HG02763 (cell line): ENCODE results near the gene ANKRD36B.
"Not testable (repeated sequence)": the region's sequence is repeated elsewhere in the genome, so short reads cannot be mapped to it uniquely, and the experiment has no call there.

Source experiments
- ATAC-seq: cut with Tn5 transposase; IDR thresholded peaks from one replicate; pipeline ENCODE4 v1.9.1; 2021; ENCODE audit warnings: mild to moderate bottlenecking, moderate library complexity; ENCODE audit not compliant: unreplicated experiment

Gene ANKRD36B

DNA sequence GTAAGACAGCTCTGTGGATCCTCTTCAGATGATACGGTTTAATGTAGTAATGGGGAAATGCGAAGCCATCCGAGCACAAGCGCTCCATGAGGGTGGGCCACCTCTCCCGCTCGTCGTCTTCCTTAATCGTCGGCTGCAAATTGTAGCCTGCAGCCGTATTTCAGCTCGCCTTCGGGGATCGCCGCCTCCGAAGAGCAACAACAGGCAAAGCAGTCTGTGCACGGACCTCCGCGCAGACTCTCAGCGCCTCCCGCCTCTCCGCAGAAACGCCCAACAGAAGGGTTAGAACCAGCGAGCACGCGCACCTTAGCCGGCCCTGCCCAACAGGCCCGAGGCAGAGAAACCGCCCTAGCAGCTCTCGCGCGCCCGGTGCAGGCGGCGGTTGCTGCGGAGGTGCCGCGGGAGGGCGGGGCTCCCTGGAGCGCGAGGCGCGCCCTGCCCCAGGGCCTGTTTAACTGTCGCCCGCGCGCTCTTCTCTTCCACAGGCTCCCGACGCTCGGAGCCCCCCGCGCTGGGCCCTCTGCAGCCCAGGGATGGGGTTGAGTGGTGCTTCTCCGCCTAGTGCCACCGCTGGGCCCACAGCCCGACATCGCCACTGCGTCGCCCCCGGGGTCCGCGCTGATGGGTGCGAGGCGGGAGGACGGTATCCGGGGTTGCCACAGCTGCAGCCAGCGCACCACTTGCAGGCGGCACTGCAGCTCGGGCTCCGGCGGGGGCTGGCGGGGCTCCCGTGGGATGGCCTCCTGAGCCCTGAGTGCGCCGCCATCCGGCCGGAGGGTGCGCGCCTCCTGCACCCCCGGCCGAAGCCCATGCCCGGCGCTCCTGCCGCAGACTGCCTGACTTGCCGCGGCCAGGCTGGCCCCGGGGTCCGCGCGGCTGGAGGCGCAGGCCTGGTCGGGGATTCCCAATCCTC is at the start of gene ANKRD36B:
Gene ANKRD36B, minus strand, starts transcription at position 280 of the 913 bp plus-strand sequence. Its CDS starts 192 bp downstream, at position 88.
- peak; percentile 57 for ATAC-seq

GRCh38 chr2:97626049-97626430 is 36.4 kb upstream of the ANKRD36B start:
- not testable (repeated sequence) for ATAC-seq

DNA sequence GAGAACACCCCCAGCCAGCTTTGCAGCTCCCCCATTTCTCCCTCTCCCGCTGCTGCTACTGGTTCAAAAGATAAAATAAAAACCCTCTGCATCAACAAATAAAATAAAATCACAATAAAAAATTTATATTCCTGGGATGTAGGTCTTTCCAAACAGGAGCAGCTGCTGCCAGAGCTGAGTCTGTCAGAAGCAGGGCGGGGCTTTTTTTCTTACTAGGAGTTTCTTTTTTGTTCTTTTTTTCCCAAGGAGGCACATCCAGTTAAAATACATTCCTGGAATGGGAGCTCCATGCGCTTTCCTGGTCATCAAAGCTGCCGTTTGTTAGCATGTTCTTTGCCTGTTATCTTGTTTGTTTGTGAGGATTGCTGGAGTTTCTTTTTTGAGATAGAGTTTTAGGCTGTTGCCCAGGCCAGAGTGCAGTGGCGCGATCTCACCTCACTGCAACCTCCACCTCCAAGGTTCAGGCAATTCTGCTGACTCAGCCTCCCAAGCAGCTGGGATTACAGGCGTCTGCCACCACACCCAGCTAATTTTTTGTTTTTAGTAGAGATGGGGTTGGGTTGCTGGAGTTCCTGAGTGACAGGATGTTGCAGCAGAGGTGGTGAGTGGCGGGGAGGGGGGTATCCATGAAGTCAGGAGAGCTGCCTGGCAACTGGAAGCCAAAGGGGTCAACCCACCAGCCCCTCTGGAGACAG is 35.8 kb upstream of the ANKRD36B start:
- ATAC-seq = not testable (repeated sequence)

DNA sequence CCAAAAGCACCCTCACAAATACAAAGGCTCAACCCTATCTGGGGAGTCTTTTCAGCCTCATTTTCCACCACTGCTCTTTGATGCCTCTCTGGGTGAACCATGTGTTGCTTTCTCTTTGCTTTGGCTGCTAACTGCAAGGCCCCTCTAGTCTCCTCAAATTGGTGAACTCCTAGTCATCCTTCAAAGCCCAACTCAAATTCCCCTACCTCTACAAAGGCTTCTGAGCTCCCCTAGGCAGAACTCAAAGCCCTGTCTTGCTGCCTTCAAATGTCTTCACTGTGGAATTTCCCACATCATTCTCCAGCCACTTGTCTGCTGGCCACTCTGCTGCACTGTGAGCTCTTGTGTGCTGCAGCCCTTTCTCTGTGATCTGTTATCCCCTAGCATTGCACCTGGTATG is 33.3 kb upstream of the ANKRD36B start:
- not testable (repeated sequence) for ATAC-seq

DNA sequence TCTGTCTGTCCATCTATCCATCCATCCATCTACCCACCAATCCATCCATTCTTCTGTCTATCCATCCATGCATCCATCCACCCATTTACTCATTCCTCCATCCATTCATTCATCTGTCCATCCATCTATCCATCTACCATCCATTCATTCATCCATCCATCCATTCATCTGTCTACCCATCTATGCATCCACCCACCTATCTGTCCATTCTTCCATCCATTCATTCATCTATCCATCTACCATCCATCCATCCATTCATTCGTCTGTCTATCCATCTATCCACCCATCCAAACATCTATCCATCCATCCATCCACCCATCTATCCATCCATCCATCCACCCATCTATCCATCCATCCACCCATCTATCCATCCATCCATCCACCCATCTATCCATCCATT is 30.8 kb upstream of the ANKRD36B start:
- not testable (repeated sequence) for ATAC-seq

DNA sequence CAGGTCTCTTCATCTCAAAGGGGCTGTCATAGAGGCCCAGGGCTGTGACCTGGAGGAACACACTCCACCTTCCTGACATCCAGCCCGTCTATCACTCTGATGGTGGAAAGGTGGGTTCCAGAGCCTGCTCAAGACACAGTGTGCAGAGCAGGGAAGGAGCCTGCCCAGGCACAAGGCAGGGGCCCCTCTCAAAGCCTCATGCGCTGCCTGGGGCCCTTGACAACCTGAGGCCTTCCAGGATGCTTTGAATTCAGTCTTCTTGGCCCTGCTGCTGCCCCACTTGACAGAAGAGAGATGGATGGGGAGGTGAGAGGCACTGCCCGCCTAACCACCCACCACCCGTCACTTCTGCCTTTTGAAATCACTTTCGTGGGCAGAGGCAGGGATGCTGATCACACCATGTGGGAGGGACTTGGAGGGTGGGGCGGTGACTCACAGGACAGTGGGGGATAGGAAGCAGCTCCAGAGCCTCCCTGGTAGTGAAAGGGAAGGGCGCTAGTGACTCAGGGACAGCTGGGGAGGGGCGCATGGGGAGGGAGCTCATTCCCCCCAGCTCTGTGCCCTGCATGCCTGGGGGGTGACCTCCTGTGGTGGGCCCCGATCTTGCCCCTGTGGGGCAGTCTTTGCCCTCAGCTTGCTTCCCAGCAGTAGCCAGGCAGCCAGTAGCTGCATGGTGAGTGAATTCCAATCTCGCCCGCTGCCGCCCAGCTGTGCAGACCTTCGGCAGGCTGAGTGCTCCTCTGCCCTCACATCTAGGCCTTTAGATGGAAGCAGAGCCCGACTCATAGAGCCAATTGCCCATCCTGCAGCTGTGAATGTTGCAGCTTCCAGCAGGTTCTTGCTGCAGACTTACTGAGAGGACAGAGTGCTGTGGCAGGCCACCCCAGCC is 29.5 kb upstream of the ANKRD36B start:
- ATAC-seq = not testable (repeated sequence)

DNA sequence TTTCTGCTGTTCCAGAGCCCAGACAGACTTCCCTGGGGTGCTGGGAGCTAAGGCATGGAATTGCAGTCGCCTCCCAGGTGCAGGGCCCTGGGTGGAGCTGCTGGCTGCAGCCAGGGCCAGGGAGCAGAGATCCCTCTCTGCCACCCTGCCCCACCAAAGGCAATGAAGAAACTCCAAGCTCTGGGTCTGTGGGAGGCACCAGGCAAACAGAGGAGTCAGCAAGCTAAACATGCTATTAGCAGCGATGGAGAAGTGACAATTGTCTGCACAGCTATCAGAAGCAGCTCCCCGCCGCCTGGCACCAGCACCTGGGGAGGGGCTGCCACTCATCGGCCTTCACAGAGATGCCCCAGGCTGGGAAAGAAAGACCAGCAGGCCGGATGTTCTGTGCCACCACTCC is 28.2 kb upstream of the ANKRD36B start:
- ATAC-seq = no peak

DNA sequence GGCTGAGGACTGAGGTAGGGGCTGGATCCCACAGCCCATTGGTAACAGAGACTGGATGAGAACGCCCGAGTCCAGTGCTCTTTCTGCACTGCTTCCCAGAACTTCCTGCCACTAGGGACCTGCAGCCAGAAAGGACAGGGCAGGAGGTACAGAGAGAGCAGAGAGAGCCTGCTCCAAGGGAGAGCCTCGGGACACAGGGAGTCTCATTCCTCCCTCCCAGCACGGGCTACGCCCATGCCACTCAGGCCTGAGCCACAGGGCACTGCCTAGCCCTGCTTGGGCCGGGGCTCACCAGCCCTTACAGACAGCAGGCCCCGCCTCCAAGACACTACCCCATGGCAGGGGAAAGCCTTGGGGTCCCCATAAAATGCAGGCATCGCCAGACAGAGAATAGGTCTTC is 26.1 kb upstream of the ANKRD36B start:
- ATAC-seq = not testable (repeated sequence)

- not testable (repeated sequence) for ATAC-seq
Observed at GRCh38 chr2:97611895-97612294, 22.2 kb upstream of the ANKRD36B start.

DNA sequence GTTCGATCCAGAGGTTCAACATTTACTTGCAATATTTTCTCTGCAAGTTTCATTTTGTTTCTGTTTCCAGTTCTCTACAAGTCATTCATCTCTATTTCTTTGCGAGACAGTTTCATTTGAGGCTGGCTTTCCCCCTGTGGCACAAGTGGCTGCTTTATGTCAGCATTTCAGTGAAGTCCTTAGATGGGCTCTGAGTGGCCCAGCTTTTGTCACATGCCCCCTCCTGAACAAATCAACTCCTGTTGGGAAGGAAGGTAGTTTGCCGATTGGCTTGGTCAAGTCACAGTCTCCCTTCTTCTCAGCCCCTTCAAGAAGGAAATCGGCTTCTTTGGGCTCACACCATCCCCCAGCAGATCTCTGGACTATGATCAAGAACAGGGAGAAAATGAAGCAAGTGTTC is 19.1 kb upstream of the ANKRD36B start:
- ATAC-seq = not testable (repeated sequence)

DNA sequence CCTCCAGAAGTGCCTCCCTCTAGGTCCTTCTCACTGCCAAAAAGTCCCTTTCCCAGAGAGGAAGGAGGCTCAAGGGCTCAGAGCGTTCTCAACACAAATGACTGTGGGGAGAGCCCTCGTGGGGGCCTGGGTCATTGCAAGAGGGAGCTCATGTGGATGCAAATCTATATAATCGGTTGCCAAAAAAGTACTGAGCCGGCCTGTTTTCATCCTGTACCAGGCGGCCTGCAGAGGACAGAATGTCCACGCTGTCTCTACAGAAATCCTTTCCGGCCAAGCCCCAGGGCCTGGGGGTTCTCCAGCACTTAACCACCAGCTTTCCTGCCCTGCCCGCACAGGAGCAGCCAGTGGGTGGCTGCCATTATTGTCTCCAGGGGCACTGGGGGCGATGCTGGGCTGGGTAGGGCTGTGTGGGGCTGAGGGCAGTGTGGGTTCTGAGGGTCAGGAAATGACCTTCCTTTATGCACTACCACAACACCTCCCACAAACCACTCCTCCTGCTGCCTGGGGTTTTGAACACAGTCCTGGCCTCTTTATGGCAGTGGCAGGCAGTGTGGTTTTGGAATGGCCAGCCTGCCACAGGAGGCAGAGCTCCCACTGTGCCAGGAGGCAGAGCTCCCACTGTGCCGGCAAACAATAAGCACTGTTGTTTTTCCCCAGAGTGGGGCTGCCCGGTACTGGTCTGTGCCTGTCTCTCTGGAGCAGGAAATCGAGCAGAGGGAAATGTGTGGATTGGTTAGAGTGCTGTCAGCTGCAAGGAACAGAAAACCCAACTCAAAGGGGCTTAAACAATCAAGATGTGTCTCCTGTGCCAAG is 16.1 kb upstream of the ANKRD36B start:
- ATAC-seq = not testable (repeated sequence)

DNA sequence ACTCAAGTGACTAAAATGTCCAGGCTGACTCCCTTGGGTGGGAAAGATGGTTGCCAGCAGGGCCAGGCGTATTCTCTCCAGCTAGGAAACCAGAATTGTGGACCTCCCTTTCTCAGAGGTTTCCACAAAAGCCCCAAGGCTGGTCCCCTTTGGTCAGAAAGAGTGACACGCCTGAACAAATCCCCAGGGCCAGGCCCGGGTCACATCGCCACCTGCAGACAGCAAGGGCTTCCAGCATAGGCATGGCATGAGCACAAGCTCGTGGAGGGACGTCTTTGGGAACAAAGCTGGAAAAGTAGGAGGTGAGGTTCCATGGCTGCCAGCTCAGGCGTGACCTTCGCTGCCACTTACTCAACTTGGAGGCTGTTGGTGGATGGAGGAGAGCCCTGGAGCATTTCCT is 15.4 kb upstream of the ANKRD36B start:
- not testable (repeated sequence) for ATAC-seq

DNA sequence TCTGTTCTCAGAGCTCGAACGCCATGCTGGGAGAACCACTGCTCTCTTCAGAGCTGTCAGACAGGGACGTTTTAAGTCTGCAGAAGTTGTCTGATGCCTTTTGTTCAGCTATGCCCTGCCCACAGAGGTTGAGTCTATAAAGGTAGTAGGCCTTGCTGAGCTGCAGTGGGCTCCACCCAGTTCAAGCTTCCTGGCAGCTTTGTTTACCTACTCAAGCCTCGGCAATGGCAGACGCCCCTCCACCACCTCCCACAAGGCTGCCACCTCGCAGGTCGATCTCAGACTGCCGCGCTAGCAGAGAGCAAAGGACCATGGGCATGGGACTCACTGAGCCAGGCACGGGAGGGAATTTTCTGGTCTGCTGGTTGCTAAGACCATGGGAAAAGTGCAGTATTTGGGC is 11.9 kb upstream of the ANKRD36B start:
- ATAC-seq = not testable (repeated sequence)

DNA sequence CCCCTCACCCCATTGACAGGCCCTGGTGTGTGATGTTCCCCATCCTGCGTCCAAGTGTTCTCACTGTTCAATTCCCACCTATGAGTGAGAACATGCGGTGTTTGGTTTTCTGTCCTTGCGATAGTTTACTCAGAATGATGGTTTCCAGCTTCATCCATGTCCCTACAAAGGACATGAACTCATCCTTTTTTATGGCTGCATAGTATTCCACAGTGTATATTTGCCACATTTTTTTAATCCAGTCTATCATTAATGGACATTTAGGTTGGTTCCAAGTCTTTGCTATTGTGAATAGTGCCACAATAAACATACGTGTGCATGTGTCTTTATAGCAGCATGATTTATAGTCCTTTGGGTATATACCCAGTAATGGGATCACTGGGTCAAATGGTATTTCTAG is 6.5 kb upstream of the ANKRD36B start:
- ATAC-seq = not testable (repeated sequence)

GRCh38 chr2:97593520-97593919 is 3.8 kb upstream of the ANKRD36B start:
- ATAC-seq = not testable (repeated sequence)

GRCh38 chr2:97590515-97591394 is 1.1 kb upstream of the ANKRD36B start:
- ATAC-seq = peak; percentile 53

GRCh38 chr2:97589257-97589597 is 450 bp downstream of the ANKRD36B start:
- ATAC-seq = not testable (repeated sequence)

- not testable (repeated sequence) for ATAC-seq
Observed at GRCh38 chr2:97565674-97566073, 24.0 kb downstream of the ANKRD36B start.

GRCh38 chr2:97552406-97552805 is 37.3 kb downstream of the ANKRD36B start:
- ATAC-seq = not testable (repeated sequence)
